ENCODE measurements around the gene NPHS2. TPM values are rescaled to one million over a fixed set of nuclear protein-coding genes. Genes with fewer than 3 reads are reported as not detected.

The NPHS2 gene
- total RNA-seq, 1 experiment from 2014 or later: not detected

DNA sequence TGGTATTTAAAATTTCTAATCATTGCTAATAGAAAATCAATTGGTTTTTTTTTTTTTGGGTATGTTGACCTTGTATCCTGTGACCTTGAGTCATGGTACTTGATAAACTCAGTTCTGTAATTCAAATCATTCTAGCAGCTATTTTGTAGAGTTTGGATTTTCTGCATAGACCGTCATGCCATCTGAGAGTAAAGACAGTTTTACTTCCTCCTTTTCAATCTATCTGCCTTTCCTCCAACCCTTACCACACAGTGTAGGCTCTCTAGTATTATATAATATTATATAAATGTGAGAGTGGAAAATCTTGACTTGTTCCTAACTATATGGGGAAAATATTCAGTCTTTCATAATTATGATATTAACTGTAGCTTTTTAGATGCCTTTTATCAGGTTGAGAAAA, 22.9 kb upstream of the NPHS2 start:
- ChIA-PET CTCF (interaction anchor here (1.2 kb wide), 2 partner anchors 23 to 151 kb away, joined by 4 to 5 read pairs; partner anchors contain the start of gene NPHS2), POLR2A (no interaction called here)
- Mint-ChIP-seq H3K4me3 (no peak overlapping the region), H3K4me1 (no peaks in the 10 kb centered on the region), H3K36me3 (peaks cover 8% of the 10 kb centered on the region), H3K9me3 (peaks cover 21% of the 10 kb centered on the region), H3K27ac (no peak overlapping the region), H3K27me3 (ENCODE audit: low read depth) (peaks cover 20% of the 10 kb centered on the region)
- ATAC-seq (no peak), DNase-seq (ENCODE audit: low spot score) (no peak)
- TF ChIP-seq IRF2 (CRISPR knock-in tag; IDR thresholded peaks at IDR 0.05; ENCODE audit: borderline replicate concordance, low read depth): no peak
- TF ChIP-seq GTF2I (CRISPR knock-in tag; conservative IDR thresholded peaks at IDR 0.05): no peak
- TF ChIP-seq ZNF671 (CRISPR knock-in tag; IDR thresholded peaks at IDR 0.05): no peak
- TF ChIP-seq ZNF138 (CRISPR knock-in tag; conservative IDR thresholded peaks at IDR 0.05): no peak
- TF ChIP-seq, protein P1, sequence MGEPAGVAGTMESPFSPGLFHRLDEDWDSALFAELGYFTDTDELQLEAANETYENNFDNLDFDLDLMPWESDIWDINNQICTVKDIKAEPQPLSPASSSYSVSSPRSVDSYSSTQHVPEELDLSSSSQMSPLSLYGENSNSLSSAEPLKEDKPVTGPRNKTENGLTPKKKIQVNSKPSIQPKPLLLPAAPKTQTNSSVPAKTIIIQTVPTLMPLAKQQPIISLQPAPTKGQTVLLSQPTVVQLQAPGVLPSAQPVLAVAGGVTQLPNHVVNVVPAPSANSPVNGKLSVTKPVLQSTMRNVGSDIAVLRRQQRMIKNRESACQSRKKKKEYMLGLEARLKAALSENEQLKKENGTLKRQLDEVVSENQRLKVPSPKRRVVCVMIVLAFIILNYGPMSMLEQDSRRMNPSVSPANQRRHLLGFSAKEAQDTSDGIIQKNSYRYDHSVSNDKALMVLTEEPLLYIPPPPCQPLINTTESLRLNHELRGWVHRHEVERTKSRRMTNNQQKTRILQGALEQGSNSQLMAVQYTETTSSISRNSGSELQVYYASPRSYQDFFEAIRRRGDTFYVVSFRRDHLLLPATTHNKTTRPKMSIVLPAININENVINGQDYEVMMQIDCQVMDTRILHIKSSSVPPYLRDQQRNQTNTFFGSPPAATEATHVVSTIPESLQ (CRISPR knock-in tag; IDR thresholded peaks at IDR 0.05): no peak
- no peak for TF ChIP-seq FOXJ3 (CRISPR knock-in tag; IDR thresholded peaks at IDR 0.05; ENCODE audit: borderline replicate concordance)
- TF ChIP-seq FOXK1 (CRISPR knock-in tag; IDR thresholded peaks at IDR 0.05): no peak
- TF ChIP-seq CBFB (CRISPR knock-in tag; IDR thresholded peaks at IDR 0.05; ENCODE audit: low read depth): no peak
- no peak for TF ChIP-seq ZNF232 (CRISPR knock-in tag; IDR thresholded peaks at IDR 0.05)
- TF ChIP-seq, protein P2, sequence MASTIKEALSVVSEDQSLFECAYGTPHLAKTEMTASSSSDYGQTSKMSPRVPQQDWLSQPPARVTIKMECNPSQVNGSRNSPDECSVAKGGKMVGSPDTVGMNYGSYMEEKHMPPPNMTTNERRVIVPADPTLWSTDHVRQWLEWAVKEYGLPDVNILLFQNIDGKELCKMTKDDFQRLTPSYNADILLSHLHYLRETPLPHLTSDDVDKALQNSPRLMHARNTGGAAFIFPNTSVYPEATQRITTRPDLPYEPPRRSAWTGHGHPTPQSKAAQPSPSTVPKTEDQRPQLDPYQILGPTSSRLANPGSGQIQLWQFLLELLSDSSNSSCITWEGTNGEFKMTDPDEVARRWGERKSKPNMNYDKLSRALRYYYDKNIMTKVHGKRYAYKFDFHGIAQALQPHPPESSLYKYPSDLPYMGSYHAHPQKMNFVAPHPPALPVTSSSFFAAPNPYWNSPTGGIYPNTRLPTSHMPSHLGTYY (CRISPR knock-in tag; IDR thresholded peaks at IDR 0.05): no peak
- TF ChIP-seq, protein P3, sequence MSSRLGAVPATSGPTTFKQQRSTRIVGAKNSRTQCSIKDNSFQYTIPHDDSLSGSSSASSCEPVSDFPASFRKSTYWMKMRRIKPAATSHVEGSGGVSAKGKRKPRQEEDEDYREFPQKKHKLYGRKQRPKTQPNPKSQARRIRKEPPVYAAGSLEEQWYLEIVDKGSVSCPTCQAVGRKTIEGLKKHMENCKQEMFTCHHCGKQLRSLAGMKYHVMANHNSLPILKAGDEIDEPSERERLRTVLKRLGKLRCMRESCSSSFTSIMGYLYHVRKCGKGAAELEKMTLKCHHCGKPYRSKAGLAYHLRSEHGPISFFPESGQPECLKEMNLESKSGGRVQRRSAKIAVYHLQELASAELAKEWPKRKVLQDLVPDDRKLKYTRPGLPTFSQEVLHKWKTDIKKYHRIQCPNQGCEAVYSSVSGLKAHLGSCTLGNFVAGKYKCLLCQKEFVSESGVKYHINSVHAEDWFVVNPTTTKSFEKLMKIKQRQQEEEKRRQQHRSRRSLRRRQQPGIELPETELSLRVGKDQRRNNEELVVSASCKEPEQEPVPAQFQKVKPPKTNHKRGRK (CRISPR knock-in tag; IDR thresholded peaks at IDR 0.05; ENCODE audit: borderline replicate concordance): no peak
- no peak for TF ChIP-seq GABPB1 (CRISPR knock-in tag; IDR thresholded peaks at IDR 0.05)
- TF ChIP-seq FOXP1 (CRISPR knock-in tag; IDR thresholded peaks at IDR 0.05; ENCODE audit: borderline replicate concordance): no peak

DNA sequence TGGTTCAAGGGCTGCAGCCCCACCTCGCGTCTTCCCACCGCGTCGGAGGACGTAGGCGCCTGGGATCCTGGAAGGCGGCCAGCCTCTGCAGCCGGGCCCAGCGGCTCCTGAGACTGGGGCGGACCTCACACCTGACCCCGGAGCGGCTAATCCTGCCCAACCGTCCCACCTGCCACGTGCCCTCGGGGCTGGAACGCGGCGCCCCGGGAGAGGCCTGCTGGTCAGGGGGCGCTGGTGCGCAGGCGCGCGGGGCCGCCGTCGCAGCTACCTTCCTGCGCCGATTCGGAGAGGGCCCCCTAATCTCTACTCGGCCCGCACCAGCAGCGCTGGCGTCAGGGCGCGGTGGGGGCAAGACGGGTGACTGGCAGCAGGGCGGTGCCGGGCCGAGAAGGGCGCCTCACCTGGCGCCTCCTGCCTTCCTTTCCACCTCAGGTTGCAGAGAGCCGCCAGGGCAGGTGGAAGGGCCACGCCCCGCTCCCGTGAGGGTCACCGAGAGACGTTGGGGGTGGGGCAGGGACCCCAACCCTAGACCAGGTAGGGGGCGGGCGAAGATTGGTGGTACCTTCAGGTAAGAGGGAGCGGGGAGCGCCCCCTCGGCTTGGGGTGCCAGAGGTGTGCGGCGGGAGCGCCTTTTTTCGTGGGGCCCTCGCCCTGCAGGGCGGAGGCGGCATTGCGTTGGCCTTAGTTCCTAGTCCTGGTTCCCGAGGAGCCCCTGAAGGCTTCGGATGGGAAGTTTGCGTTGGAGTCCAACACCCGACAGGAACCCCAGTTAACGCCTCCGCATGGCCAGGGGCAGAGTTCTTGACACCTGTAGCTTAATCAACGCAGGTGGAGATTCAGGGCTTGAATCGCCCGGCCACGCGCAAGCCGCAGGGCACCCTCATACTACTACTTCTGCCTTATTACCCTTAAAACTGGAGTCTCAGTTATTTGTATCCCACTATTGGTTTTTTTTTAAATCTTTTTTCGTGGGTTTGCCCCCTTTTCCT, 16.1 kb upstream of the NPHS2 start, which contains the start of gene TDRD5:
Gene TDRD5, plus strand, starts transcription at position 241 of the 989 bp plus-strand sequence. CDS start 784 bp downstream, outside the sequence.
- H3K36me3 Mint-ChIP-seq: no peaks in the 10 kb centered on the region
- peaks cover 6% of the 10 kb centered on the region for H3K4me1 Mint-ChIP-seq
- no peaks in the 10 kb centered on the region for H3K9me3 Mint-ChIP-seq
- no peak within 1 kb of the TSS for H3K27ac Mint-ChIP-seq
- peak; percentile 83 for ATAC-seq
- H3K4me3 Mint-ChIP-seq: peak within 1 kb of the TSS; percentile 51
- peaks cover 86% of the 10 kb centered on the region for H3K27me3 Mint-ChIP-seq (ENCODE audit: low read depth)
- POLR2A ChIA-PET: interaction anchor here (1.2 kb wide), 1 partner anchor 298 kb away, joined by 3 read pairs; the partner anchor contains the start of gene SOAT1
- peak; percentile 81 for DNase-seq (ENCODE audit: low spot score)
- CTCF ChIA-PET: interaction anchor here (0.5 to 2.9 kb wide), 11 partner anchors 8 to 1281 kb away, joined by 3 to 17 read pairs (median 3); partner anchors contain the start of genes NPHS2 and SOAT1
- peak; percentile 95 for TF ChIP-seq ELF4 (CRISPR knock-in tag; IDR thresholded peaks at IDR 0.05; ENCODE audit: low read depth)
- 0 out of 2 replicates have a peak, but pooled peaks have one; percentile 35 for TF ChIP-seq KAT7 (CRISPR knock-in tag; IDR thresholded peaks at IDR 0.05; ENCODE audit: borderline replicate concordance)
- peak; percentile 82 for TF ChIP-seq NR2C2 (CRISPR knock-in tag; IDR thresholded peaks at IDR 0.05)
- TF ChIP-seq, protein P4, sequence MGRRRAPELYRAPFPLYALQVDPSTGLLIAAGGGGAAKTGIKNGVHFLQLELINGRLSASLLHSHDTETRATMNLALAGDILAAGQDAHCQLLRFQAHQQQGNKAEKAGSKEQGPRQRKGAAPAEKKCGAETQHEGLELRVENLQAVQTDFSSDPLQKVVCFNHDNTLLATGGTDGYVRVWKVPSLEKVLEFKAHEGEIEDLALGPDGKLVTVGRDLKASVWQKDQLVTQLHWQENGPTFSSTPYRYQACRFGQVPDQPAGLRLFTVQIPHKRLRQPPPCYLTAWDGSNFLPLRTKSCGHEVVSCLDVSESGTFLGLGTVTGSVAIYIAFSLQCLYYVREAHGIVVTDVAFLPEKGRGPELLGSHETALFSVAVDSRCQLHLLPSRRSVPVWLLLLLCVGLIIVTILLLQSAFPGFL (CRISPR knock-in tag; IDR thresholded peaks at IDR 0.05; ENCODE audit: borderline replicate concordance): no peak
- peak; percentile 99 for TF ChIP-seq TP53 (CRISPR knock-in tag; IDR thresholded peaks at IDR 0.05)
- peak; percentile 93 for TF ChIP-seq SMAD4 (CRISPR knock-in tag; IDR thresholded peaks at IDR 0.05)
- TF ChIP-seq, protein P3 (CRISPR knock-in tag; IDR thresholded peaks at IDR 0.05; ENCODE audit: borderline replicate concordance): 0 out of 2 replicates have a peak, but pooled peaks have one; percentile 56
- TF ChIP-seq, protein P5, sequence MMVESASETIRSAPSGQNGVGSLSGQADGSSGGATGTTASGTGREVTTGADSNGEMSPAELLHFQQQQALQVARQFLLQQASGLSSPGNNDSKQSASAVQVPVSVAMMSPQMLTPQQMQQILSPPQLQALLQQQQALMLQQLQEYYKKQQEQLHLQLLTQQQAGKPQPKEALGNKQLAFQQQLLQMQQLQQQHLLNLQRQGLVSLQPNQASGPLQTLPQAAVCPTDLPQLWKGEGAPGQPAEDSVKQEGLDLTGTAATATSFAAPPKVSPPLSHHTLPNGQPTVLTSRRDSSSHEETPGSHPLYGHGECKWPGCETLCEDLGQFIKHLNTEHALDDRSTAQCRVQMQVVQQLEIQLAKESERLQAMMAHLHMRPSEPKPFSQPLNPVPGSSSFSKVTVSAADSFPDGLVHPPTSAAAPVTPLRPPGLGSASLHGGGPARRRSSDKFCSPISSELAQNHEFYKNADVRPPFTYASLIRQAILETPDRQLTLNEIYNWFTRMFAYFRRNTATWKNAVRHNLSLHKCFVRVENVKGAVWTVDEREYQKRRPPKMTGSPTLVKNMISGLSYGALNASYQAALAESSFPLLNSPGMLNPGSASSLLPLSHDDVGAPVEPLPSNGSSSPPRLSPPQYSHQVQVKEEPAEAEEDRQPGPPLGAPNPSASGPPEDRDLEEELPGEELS (CRISPR knock-in tag; IDR thresholded peaks at IDR 0.05): peak; percentile 99
- no peak for TF ChIP-seq ZNF671 (CRISPR knock-in tag; IDR thresholded peaks at IDR 0.05)
- peak; percentile 95 for TF ChIP-seq ATF1 (CRISPR knock-in tag; IDR thresholded peaks at IDR 0.05)
- TF ChIP-seq GTF2I (CRISPR knock-in tag; conservative IDR thresholded peaks at IDR 0.05): no peak
- TF ChIP-seq TEAD4 (CRISPR knock-in tag; IDR thresholded peaks at IDR 0.05): peak; percentile 95
- TF ChIP-seq FOXJ3 (CRISPR knock-in tag; IDR thresholded peaks at IDR 0.05; ENCODE audit: borderline replicate concordance): peak; percentile 88; the same call in 1 of the 2 replicates
- TF ChIP-seq TEAD1 (CRISPR knock-in tag; IDR thresholded peaks at IDR 0.05): peak; percentile 99
